Common myeloid progenitor, CD34-positive (primary cell): ENCODE results near the gene FLACC1.

Experiments
- CTCF ChIA-PET: fragments of 350-600 bp; sonication (Branson Sonifier 250); formaldehyde crosslinking; loops from one replicate; lab custom pipeline; 2021; ENCODE audit warnings: antibody characterized with exemption; lab: Charles Lee
- POLR2A ChIA-PET: fragments of 350-600 bp; sonication (Branson Sonifier 250); formaldehyde crosslinking; loops from one replicate; lab custom pipeline; 2021; ENCODE audit warnings: antibody characterized with exemption; lab: Charles Lee
- DNase-seq, 3 donors: peaks; one replicate each; pipeline versions ENCODE4 v3.0.0 to v3.0.0-alpha.2; 2013
- H3K27ac ChIP-seq, 2 experiments: 1 replicate in 1 of 2; 2 replicates in 1 of 2; pipeline ENCODE4 v1.7.0; 2013; ENCODE audit warnings: inconsistent platforms in 2 of 2, low read length in 2 of 2, mild to moderate bottlenecking in 2 of 2, low read depth in 1 of 2, moderate library complexity in 1 of 2; ENCODE audit not compliant: severe bottlenecking in 2 of 2, insufficient read depth in 1 of 2, poor library complexity in 1 of 2
- H3K27me3 ChIP-seq, 5 experiments: replicated peaks in 2 of 5; 1 replicate in 3 of 5; 2 replicates in 2 of 5; pipeline versions ENCODE4 v1.6.1 to v1.7.0; 2013; ENCODE audit warnings: low read length in 4 of 5, mild to moderate bottlenecking in 2 of 5, moderate library complexity in 2 of 5, inconsistent platforms in 1 of 5; ENCODE audit not compliant: insufficient read depth in 5 of 5, control insufficient read depth in 4 of 5
- H3K36me3 ChIP-seq, 4 experiments: 1 replicate in 2 of 4; 2 replicates in 2 of 4; pipeline versions ENCODE4 v1.6.1 to v1.7.0; 2013; ENCODE audit warnings: low read length in 3 of 4, control low read depth in 1 of 4, mild to moderate bottlenecking in 1 of 4; ENCODE audit not compliant: control insufficient read depth in 4 of 4, insufficient read depth in 4 of 4
- H3K4me1 ChIP-seq, 4 experiments: 1 replicate in 3 of 4; 2 replicates in 1 of 4; pipeline versions ENCODE4 v1.6.1 to v1.7.1; 2013; ENCODE audit warnings: low read length in 3 of 4, mild to moderate bottlenecking in 3 of 4, control low read depth in 1 of 4, inconsistent platforms in 1 of 4, moderate library complexity in 1 of 4; ENCODE audit not compliant: control insufficient read depth in 4 of 4, insufficient read depth in 4 of 4; ENCODE audit errors: control extremely low read depth in 1 of 4
- H3K4me3 ChIP-seq, 7 experiments: 1 replicate in 4 of 7; 2 replicates in 3 of 7; pipeline versions ENCODE4 v1.5.1 to v1.7.0; 2013; ENCODE audit warnings: mild to moderate bottlenecking in 7 of 7, low read length in 6 of 7, moderate library complexity in 6 of 7, inconsistent platforms in 2 of 7, low read depth in 2 of 7, control low read depth in 1 of 7; ENCODE audit not compliant: insufficient read depth in 4 of 7, control insufficient read depth in 1 of 7; ENCODE audit errors: extremely low read depth in 1 of 7
- H3K9me3 ChIP-seq, 5 experiments: 1 replicate in 4 of 5; 2 replicates in 1 of 5; pipeline versions ENCODE4 v1.6.1 to v1.7.1; 2013; ENCODE audit warnings: low read length in 4 of 5, mild to moderate bottlenecking in 2 of 5, inconsistent platforms in 1 of 5, low read depth in 1 of 5, moderate library complexity in 1 of 5; ENCODE audit not compliant: control insufficient read depth in 4 of 5, insufficient read depth in 2 of 5; ENCODE audit errors: control extremely low read depth in 1 of 5
- WGBS: methylation state at CpG from one replicate; pipeline ENCODE4 v1.1.5; 2013; ENCODE audit not compliant: insufficient coverage; 5-methylcytosine and 5-hydroxymethylcytosine counted together

The FLACC1 gene

DNA sequence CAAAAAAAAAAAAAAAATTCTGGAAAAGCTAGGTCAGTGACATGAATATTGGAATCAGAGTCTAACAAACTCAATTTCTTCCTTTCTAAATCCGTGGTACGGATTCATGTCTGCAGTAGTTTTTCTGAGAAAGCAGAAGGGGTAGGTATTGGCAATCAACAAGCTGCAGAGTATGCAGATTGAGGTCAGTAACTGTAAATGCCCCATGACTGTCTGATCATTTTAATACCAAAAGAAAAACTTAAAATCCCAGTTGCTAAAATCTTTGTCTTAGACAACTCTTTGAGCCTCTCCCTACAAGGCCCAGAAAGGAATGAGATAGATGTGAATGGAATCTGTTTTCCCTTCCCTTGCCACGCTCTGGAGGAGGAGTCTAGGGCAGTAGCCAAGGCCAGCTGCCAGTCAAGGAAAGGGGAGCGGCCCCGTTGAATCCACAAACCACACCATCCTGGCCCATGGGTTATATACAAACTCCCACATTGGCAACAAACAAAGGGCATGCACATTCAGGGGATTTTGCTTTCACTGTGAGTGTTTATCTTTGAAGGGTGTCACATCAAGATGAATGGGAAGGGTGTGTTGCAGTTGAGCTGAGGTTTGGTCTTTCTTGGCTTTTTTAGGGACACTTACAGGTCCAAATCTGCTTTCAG lies 102.9 kb downstream of the FLACC1 start:
- Histone ChIP-seq H3K36me3 (peaks cover 0 to 6% (median 3%) of the 10 kb centered on the region in 4 experiments), H3K27ac (peak overlapping the region in 1 of 2 experiments; percentile 99), H3K4me3 (peak overlapping the region in 1 of 7 experiments; percentile 0), H3K9me3 (no peaks in the 10 kb centered on the region), H3K27me3 (no peaks in the 10 kb centered on the region), H3K4me1 (peaks cover 29 to 75% (median 61%) of the 10 kb centered on the region in 4 experiments)
- ChIA-PET CTCF (interaction anchor here (0.6 to 6.2 kb wide), 6 partner anchors 10 to 108 kb away, joined by 3 to 26 read pairs (median 6); no protein-coding TSS in a partner anchor), POLR2A (interaction anchor here (0.7 kb wide), 2 partner anchors 12 to 16 kb away, joined by 3 read pairs; no protein-coding TSS in a partner anchor)
- peak in 2 of 3 donors; percentile 51 to 57 for DNase-seq
- WGBS = 58% methylated on average over 2 of the region's 5 CpGs

DNA sequence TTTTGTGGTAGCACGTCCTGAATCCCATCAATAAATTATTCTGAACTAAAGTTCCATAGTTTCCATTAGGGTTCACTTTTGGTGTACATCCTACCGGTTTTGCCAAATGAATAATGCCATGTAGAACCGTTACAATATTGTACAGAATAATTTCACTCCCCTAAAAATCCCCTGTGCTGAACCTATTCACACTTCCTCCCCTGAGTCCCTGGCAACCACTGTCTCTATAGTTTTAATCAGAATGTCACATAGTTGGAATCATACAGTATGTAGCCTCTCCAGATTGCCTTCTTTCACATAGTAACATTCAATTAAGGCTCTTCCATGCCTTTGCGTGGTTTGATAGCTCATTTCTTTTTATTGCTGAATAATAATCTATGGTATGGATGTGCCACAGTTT lies 106.4 kb downstream of the FLACC1 start:
- DNase-seq = no peak
- ChIA-PET CTCF (interaction anchor here (0.9 to 1.2 kb wide), 2 partner anchors 13 to 19 kb away, joined by 3 read pairs; no protein-coding TSS in a partner anchor), POLR2A (interaction anchor here (0.5 kb wide), 1 partner anchor 135 kb away, joined by 3 read pairs; the partner anchor contains the start of gene CFLAR)
- peaks cover 18 to 42% (median 34%) of the 10 kb centered on the region in 4 experiments for H3K4me1 ChIP-seq
- no peak overlapping the region for H3K4me3 ChIP-seq
- 97% methylated on average over 3 of the region's 4 CpGs for WGBS
- no peaks in the 10 kb centered on the region for H3K9me3 ChIP-seq
- no peaks in the 10 kb centered on the region for H3K27me3 ChIP-seq
- H3K36me3 ChIP-seq = peaks cover 0 to 10% (median 4%) of the 10 kb centered on the region in 4 experiments
- H3K27ac ChIP-seq = no peak overlapping the region

DNA sequence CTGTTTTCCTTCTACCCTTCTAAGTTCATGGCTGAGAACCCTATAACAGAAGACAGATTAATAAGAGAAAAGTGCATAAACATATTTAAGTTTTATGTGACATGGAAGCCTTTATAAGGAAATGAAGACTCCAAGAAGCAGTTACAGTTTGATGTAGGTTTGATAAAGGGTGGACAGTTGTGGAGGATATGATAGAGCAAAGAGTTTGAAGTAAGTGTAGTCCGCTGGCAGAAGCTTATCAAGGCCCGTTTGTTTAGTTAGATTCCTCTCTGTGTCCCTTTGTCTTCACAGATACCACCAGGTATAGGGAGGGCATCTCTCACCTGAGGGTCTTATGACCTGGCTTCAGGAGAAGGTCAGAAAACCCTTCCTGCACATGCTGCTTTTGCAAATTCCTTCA lies 107.3 kb downstream of the FLACC1 start:
- peaks cover 18 to 36% (median 27%) of the 10 kb centered on the region in 4 experiments for H3K4me1 ChIP-seq
- DNase-seq = no peak

DNA sequence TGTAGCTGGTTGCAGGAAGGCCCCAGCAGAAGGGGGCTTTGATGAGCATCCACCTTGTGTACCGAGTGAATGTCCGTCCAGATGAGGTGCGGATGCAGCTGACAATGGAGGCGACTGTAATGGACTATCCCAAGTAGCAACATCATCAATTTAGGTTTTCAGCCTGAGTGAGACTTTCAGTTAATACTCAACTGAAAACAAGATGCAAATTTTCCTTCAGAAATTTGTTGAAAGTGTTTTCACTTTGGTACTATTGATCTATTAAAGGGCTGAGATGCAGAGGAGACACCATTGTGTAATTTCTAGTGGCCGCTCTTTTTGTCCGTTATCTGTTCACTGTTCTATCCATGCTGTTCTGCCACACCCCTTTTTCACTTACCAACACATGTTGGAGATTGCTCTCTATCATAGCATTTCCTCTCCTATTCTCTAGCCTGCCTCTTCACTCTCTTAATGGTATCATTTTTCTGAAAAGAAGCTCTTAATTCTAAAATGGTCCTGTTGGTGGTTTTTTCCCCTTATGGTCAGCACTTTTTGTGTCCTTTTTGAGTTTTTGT lies 108.8 kb downstream of the FLACC1 start:
- H3K4me3 ChIP-seq = no peak overlapping the region
- CTCF ChIA-PET = interaction anchor here (1.0 to 1.5 kb wide), 4 partner anchors 9 to 116 kb away, joined by 3 to 7 read pairs (median 4); no protein-coding TSS in a partner anchor
- no peaks in the 10 kb centered on the region for H3K9me3 ChIP-seq
- 100% methylated on average over 3 of the region's 6 CpGs for WGBS
- no peak for DNase-seq
- no peaks in the 10 kb centered on the region for H3K27me3 ChIP-seq
- POLR2A ChIA-PET = interaction anchor here (0.6 kb wide), 1 partner anchor 11 kb away, joined by 3 read pairs; no protein-coding TSS in a partner anchor
- H3K27ac ChIP-seq = no peak overlapping the region
- H3K4me1 ChIP-seq = peaks cover 8 to 21% (median 15%) of the 10 kb centered on the region in 4 experiments
- peaks cover 0 to 10% (median 7%) of the 10 kb centered on the region in 4 experiments for H3K36me3 ChIP-seq

More for the DNA sequence above, 107.3 kb downstream of the FLACC1 start:
- ChIA-PET CTCF (interaction anchor here (1.1 kb wide), 1 partner anchor 18 kb away, joined by 3 read pairs; no protein-coding TSS in a partner anchor), POLR2A (no interaction called here)
- H3K27ac ChIP-seq = no peak overlapping the region
- no peaks in the 10 kb centered on the region for H3K27me3 ChIP-seq
- peaks cover 2 to 10% (median 6%) of the 10 kb centered on the region in 4 experiments for H3K36me3 ChIP-seq
- WGBS = 100% methylated on average over 2 of the region's 2 CpGs
- H3K9me3 ChIP-seq = no peaks in the 10 kb centered on the region
- no peak overlapping the region for H3K4me3 ChIP-seq

DNA sequence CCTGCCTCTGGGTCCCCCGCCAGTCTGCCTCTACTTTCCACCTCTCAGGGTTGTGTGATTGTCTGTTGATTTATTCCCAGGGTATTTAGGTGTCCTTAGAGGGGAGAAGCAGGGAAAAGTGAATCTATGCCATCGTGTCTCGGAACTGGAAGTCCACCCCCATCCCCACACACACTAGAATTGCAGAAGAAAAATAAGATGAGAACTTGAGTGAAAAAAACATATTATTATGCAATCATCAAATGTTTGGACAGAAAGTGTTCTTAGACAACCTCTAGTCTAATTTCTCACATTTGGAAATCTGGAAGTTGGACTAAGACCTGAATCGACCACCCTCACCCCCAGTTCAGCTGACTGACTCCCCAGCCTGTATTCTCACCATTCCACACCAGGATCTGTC lies 110.9 kb downstream of the FLACC1 start:
- peaks cover 2 to 18% (median 6%) of the 10 kb centered on the region in 4 experiments for H3K4me1 ChIP-seq
- DNase-seq = no peak
- 78% methylated on average over 1 of the region's 4 CpGs for WGBS
- H3K27ac ChIP-seq = peak overlapping the region in 1 of 2 experiments; percentile 27
- H3K36me3 ChIP-seq = peaks cover 2 to 12% (median 8%) of the 10 kb centered on the region in 4 experiments
- no peaks in the 10 kb centered on the region for H3K9me3 ChIP-seq
- CTCF ChIA-PET = no interaction called here
- H3K4me3 ChIP-seq = no peak overlapping the region
- POLR2A ChIA-PET = no interaction called here
- H3K27me3 ChIP-seq = no peaks in the 10 kb centered on the region

DNA sequence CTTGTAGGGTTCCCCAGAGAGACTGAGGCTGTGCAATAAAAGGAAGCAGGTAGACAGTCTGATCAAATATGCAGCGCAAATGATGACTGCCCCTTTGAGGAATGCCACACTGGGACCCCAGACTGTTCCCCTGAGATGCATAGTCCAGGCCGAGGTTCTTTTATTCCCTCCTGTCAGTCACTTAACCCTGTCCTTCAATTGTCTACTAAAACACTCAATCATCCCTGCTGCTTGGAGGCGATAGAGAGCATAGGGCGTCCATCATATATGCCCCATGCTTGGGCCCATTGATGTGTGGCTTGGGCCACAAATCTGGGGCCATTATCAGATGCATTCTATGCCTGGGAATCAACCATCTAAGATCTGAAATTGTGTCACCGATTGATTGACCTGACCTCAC lies 112.3 kb downstream of the FLACC1 start:
- Histone ChIP-seq H3K27me3 (no peaks in the 10 kb centered on the region), H3K9me3 (peaks cover 0 to 2% (median 0%) of the 10 kb centered on the region in 5 experiments), H3K27ac (no peak overlapping the region), H3K4me1 (peaks cover 4 to 22% (median 12%) of the 10 kb centered on the region in 4 experiments), H3K36me3 (peaks cover 4 to 19% (median 9%) of the 10 kb centered on the region in 4 experiments), H3K4me3 (no peak overlapping the region)
- POLR2A ChIA-PET = no interaction called here
- 100% methylated on average over 3 of the region's 5 CpGs for WGBS
- CTCF ChIA-PET = interaction anchor here (1.1 to 4.5 kb wide), 2 partner anchors 8 to 11 kb away, joined by 4 to 26 read pairs; no protein-coding TSS in a partner anchor
- no peak for DNase-seq
